ENCODE measurements around the gene FRAT1. TPM values are rescaled to one million over a fixed set of nuclear protein-coding genes. Genes with fewer than 3 reads are reported as not detected.

FRAT1 gene
- 1.4 and 1.9 TPM in 2 replicates for total RNA-seq

GRCh38 chr10:97318772-97319651, at the start of gene FRAT1:
FRAT1 (plus strand) TSS chr10:97319271; CDS start chr10:97319454, 183 bp downstream.

GRCh38 chr10:97292097-97292861, 26.8 kb upstream of the FRAT1 start, which contains the start of gene ARHGAP19:
ARHGAP19 (minus strand) TSS chr10:97292637; CDS start chr10:97292627, 10 bp downstream.

GRCh38 chr10:97334370-97335175, 15.5 kb downstream of the FRAT1 start, which contains the start of gene FRAT2:
FRAT2 (minus strand) TSS chr10:97334729; CDS start chr10:97334572, 157 bp downstream.

Other genes starting within 250 kb of the FRAT1 start
- not detected in 2 replicates for gene SLIT1, start 133.3 kb upstream of the FRAT1 start, total RNA-seq
- gene ARHGAP19, start 26.6 kb upstream of the FRAT1 start, total RNA-seq, result 8.9 and 10.8 TPM in 2 replicates
- gene FRAT2, start 15.5 kb downstream of the FRAT1 start, total RNA-seq, result 4.9 and 6.2 TPM in 2 replicates
- 24.3 and 31.4 TPM in 2 replicates for gene RRP12, start 82.1 kb downstream of the FRAT1 start, total RNA-seq
- gene PGAM1, start 106.9 kb downstream of the FRAT1 start, total RNA-seq, result 803 and 845 TPM in 2 replicates
- gene EXOSC1, start 126.7 kb downstream of the FRAT1 start, total RNA-seq, result 55.3 and 83.9 TPM in 2 replicates
- 65.4 and 83.3 TPM in 2 replicates for gene ZDHHC16, start 126.9 kb downstream of the FRAT1 start, total RNA-seq
- gene MMS19, start 179.2 kb downstream of the FRAT1 start, total RNA-seq, result 97.8 and 116 TPM in 2 replicates
- 25.9 and 29.1 TPM in 2 replicates for gene UBTD1, start 179.7 kb downstream of the FRAT1 start, total RNA-seq

Measured in myometrial cell (primary cell).